IPS-18a (cell line): ENCODE results near the gene MAB21L1.

Experiments
- H3K27ac ChIP-seq: one replicate; pipeline ENCODE4 v1.5.1; 2013; ENCODE audit warnings: low read length
- H3K27me3 ChIP-seq: one replicate; pipeline ENCODE4 v1.6.1; 2013; ENCODE audit warnings: mild to moderate bottlenecking, low read length; ENCODE audit not compliant: control insufficient read depth, insufficient read depth
- H3K36me3 ChIP-seq: one replicate; pipeline ENCODE4 v1.6.1; 2013; ENCODE audit warnings: low read depth, low read length; ENCODE audit not compliant: control insufficient read depth
- H3K4me1 ChIP-seq: one replicate; pipeline ENCODE4 v1.6.1; 2013; ENCODE audit warnings: low read depth, low read length; ENCODE audit not compliant: control insufficient read depth
- H3K4me3 ChIP-seq: one replicate; pipeline ENCODE4 v1.5.1; 2013; ENCODE audit warnings: low read length
- H3K9ac ChIP-seq: one replicate; pipeline ENCODE4 v1.6.1; 2013; ENCODE audit warnings: mild to moderate bottlenecking, low read length, moderate library complexity
- H3K9me3 ChIP-seq: one replicate; pipeline ENCODE4 v1.6.1; 2013; ENCODE audit warnings: low read depth, low read length; ENCODE audit not compliant: control insufficient read depth

MAB21L1 gene

GRCh38 chr13:35478271-35479037 lies 2.0 kb upstream of the MAB21L1 start:
- H3K4me3 ChIP-seq: peak overlapping the region; percentile 49
- H3K9ac ChIP-seq: no peak overlapping the region
- H3K27ac ChIP-seq: no peak overlapping the region
- H3K27me3 ChIP-seq: peaks cover 75% of the 10 kb centered on the region
- no peaks in the 10 kb centered on the region for H3K9me3 ChIP-seq
- no peaks in the 10 kb centered on the region for H3K36me3 ChIP-seq
- peaks cover 30% of the 10 kb centered on the region for H3K4me1 ChIP-seq

GRCh38 chr13:35477386-35477946 lies 977 bp upstream of the MAB21L1 start:
- H3K27me3 ChIP-seq: peaks cover 85% of the 10 kb centered on the region
- H3K36me3 ChIP-seq: no peaks in the 10 kb centered on the region
- H3K9me3 ChIP-seq: no peaks in the 10 kb centered on the region
- H3K27ac ChIP-seq: no peak overlapping the region
- peaks cover 32% of the 10 kb centered on the region for H3K4me1 ChIP-seq
- H3K9ac ChIP-seq: no peak overlapping the region
- no peak overlapping the region for H3K4me3 ChIP-seq

- Histone ChIP-seq H3K9ac (no peak overlapping the region), H3K4me3 (peak overlapping the region; percentile 69), H3K9me3 (no peaks in the 10 kb centered on the region), H3K4me1 (peaks cover 44% of the 10 kb centered on the region), H3K36me3 (no peaks in the 10 kb centered on the region), H3K27me3 (peaks cover 95% of the 10 kb centered on the region), H3K27ac (no peak overlapping the region)
Observed at GRCh38 chr13:35475212-35475959, 1.1 kb downstream of the MAB21L1 start.

GRCh38 chr13:35474496-35475211 lies 1.8 kb downstream of the MAB21L1 start:
- no peak overlapping the region for H3K27ac ChIP-seq
- H3K36me3 ChIP-seq: no peaks in the 10 kb centered on the region
- H3K4me1 ChIP-seq: peaks cover 50% of the 10 kb centered on the region
- no peak overlapping the region for H3K9ac ChIP-seq
- no peaks in the 10 kb centered on the region for H3K9me3 ChIP-seq
- H3K4me3 ChIP-seq: peak overlapping the region; percentile 69
- H3K27me3 ChIP-seq: peaks cover 95% of the 10 kb centered on the region

- no peak overlapping the region for H3K27ac ChIP-seq
- peaks cover 94% of the 10 kb centered on the region for H3K27me3 ChIP-seq
- H3K9ac ChIP-seq: no peak overlapping the region
- no peaks in the 10 kb centered on the region for H3K9me3 ChIP-seq
- H3K36me3 ChIP-seq: no peaks in the 10 kb centered on the region
- H3K4me1 ChIP-seq: peaks cover 45% of the 10 kb centered on the region
- no peak overlapping the region for H3K4me3 ChIP-seq
Observed at GRCh38 chr13:35473802-35474201, 2.7 kb downstream of the MAB21L1 start.

- H3K27ac ChIP-seq: no peak overlapping the region
- no peaks in the 10 kb centered on the region for H3K9me3 ChIP-seq
- H3K4me3 ChIP-seq: no peak overlapping the region
- H3K9ac ChIP-seq: no peak overlapping the region
- peaks cover 94% of the 10 kb centered on the region for H3K27me3 ChIP-seq
- no peaks in the 10 kb centered on the region for H3K36me3 ChIP-seq
- peaks cover 45% of the 10 kb centered on the region for H3K4me1 ChIP-seq
Observed at GRCh38 chr13:35473206-35473775, 3.2 kb downstream of the MAB21L1 start.

GRCh38 chr13:35472323-35472881 lies 4.1 kb downstream of the MAB21L1 start:
- no peak overlapping the region for H3K9ac ChIP-seq
- H3K4me3 ChIP-seq: peak overlapping the region; percentile 85
- no peak overlapping the region for H3K27ac ChIP-seq

GRCh38 chr13:35471706-35472322 lies 4.7 kb downstream of the MAB21L1 start:
- H3K4me1 ChIP-seq: peaks cover 41% of the 10 kb centered on the region
- H3K9ac ChIP-seq: no peak overlapping the region
- H3K27ac ChIP-seq: no peak overlapping the region
- H3K36me3 ChIP-seq: no peaks in the 10 kb centered on the region
- peak overlapping the region; percentile 85 for H3K4me3 ChIP-seq
- H3K27me3 ChIP-seq: peaks cover 80% of the 10 kb centered on the region
- H3K9me3 ChIP-seq: no peaks in the 10 kb centered on the region

More at GRCh38 chr13:35472323-35472881, 4.1 kb downstream of the MAB21L1 start:
- peaks cover 43% of the 10 kb centered on the region for H3K4me1 ChIP-seq
- peaks cover 86% of the 10 kb centered on the region for H3K27me3 ChIP-seq
- no peaks in the 10 kb centered on the region for H3K36me3 ChIP-seq
- no peaks in the 10 kb centered on the region for H3K9me3 ChIP-seq

- H3K4me3 ChIP-seq: peak overlapping the region; percentile 85
- H3K4me1 ChIP-seq: peaks cover 35% of the 10 kb centered on the region
- H3K27ac ChIP-seq: no peak overlapping the region
- H3K9ac ChIP-seq: peak overlapping the region; percentile 66
- peaks cover 72% of the 10 kb centered on the region for H3K27me3 ChIP-seq
- no peaks in the 10 kb centered on the region for H3K9me3 ChIP-seq
- no peaks in the 10 kb centered on the region for H3K36me3 ChIP-seq
Observed at GRCh38 chr13:35470671-35471661, 5.5 kb downstream of the MAB21L1 start.
